GM18951 (cell line): ENCODE measurements around the gene NAP1L4.

Experiments
- POLR2A ChIP-seq: IDR thresholded peaks from 4 replicates; pipeline ENCODE4 v1.6.1; 2011; ENCODE audit warnings: mild to moderate bottlenecking; ENCODE audit not compliant: insufficient read length, insufficient read depth; ENCODE audit errors: extremely low read depth
- in situ Hi-C: fragments of 300-500 bp; cut with MboI; formaldehyde crosslinking; loops from one replicate; pipeline ENCODE4 v1.12.0; 2022; ENCODE audit warnings: low sequenced_read_pairs, mixed read lengths, inconsistent platforms; ENCODE audit not compliant: unreplicated experiment

NAP1L4 gene

GRCh38 chr11:3020011-3020410 lies 27.9 kb upstream of the NAP1L4 start:
- in situ Hi-C loops, result no loop called here
- no peak for TF ChIP-seq POLR2A

- in situ Hi-C loops, result no loop called here
- no peak for TF ChIP-seq POLR2A
These were observed 26.5 kb upstream of the NAP1L4 start for GRCh38 chr11:3018596-3018995.

- in situ Hi-C loops, result no loop called here
- no peak for TF ChIP-seq POLR2A
These were observed 24.7 kb upstream of the NAP1L4 start for GRCh38 chr11:3016861-3017260.

GRCh38 chr11:3015796-3016195 lies 23.7 kb upstream of the NAP1L4 start:
- no peak for TF ChIP-seq POLR2A
- in situ Hi-C loops, result no loop called here

- in situ Hi-C loops, result no loop called here
- TF ChIP-seq POLR2A, result no peak
These were observed 22.8 kb upstream of the NAP1L4 start for GRCh38 chr11:3014943-3015342.

GRCh38 chr11:3014057-3014938 lies 22.2 kb upstream of the NAP1L4 start:
- in situ Hi-C loops, result no loop called here
- no peak for TF ChIP-seq POLR2A

- in situ Hi-C loops, result no loop called here
- TF ChIP-seq POLR2A, result no peak
These were observed 20.1 kb upstream of the NAP1L4 start for GRCh38 chr11:3011891-3012885.

- no peak for TF ChIP-seq POLR2A
- in situ Hi-C loops, result no loop called here
These were observed 18.6 kb upstream of the NAP1L4 start for GRCh38 chr11:3010521-3011275.

GRCh38 chr11:3010004-3010403 lies 17.9 kb upstream of the NAP1L4 start:
- in situ Hi-C loops, result no loop called here

GRCh38 chr11:3009481-3009880 lies 17.4 kb upstream of the NAP1L4 start:
- no peak for TF ChIP-seq POLR2A
- in situ Hi-C loops, result no loop called here

More at GRCh38 chr11:3010004-3010403, 17.9 kb upstream of the NAP1L4 start:
- TF ChIP-seq POLR2A, result no peak

- in situ Hi-C loops, result no loop called here
- TF ChIP-seq POLR2A, result no peak
These were observed 16.7 kb upstream of the NAP1L4 start for GRCh38 chr11:3008746-3009336.

GRCh38 chr11:3007404-3008010 lies 15.4 kb upstream of the NAP1L4 start:
- TF ChIP-seq POLR2A, result no peak
- in situ Hi-C loops, result no loop called here
